ENCODE results near the gene SLC44A3. TPM values are rescaled to one million over a fixed set of nuclear protein-coding genes. Genes with fewer than 3 reads are reported as not detected.

Gene SLC44A3
- total RNA-seq, 1 donor from 2014 or later = 129 TPM

GRCh38 chr1:94798462-94798861, 21.7 kb upstream of the SLC44A3 start:
- TF ChIP-seq CTCF (IDR thresholded peaks at IDR 0.05; ENCODE audit: partially characterized antibody, unreplicated experiment) = no peak
- peaks cover 59% of the 10 kb centered on the region for H3K4me1 Mint-ChIP-seq (ENCODE audit: low read depth, unreplicated experiment)
- no peaks in the 10 kb centered on the region for H3K36me3 Mint-ChIP-seq (ENCODE audit: unreplicated experiment)
- peak overlapping the region; percentile 26 for H3K4me3 Mint-ChIP-seq (ENCODE audit: unreplicated experiment)
- peaks cover 3% of the 10 kb centered on the region for H3K27me3 Mint-ChIP-seq (ENCODE audit: unreplicated experiment)
- DNase-seq = no peak
- no peak overlapping the region for H3K27ac Mint-ChIP-seq (ENCODE audit: unreplicated experiment)
- H3K9me3 Mint-ChIP-seq (ENCODE audit: unreplicated experiment) = peaks cover 9% of the 10 kb centered on the region

- peaks cover 4% of the 10 kb centered on the region for H3K27me3 Mint-ChIP-seq (ENCODE audit: unreplicated experiment)
- H3K4me1 Mint-ChIP-seq (ENCODE audit: low read depth, unreplicated experiment) = peaks cover 66% of the 10 kb centered on the region
- DNase-seq = no peak
- H3K36me3 Mint-ChIP-seq (ENCODE audit: unreplicated experiment) = no peaks in the 10 kb centered on the region
- TF ChIP-seq CTCF (IDR thresholded peaks at IDR 0.05; ENCODE audit: partially characterized antibody, unreplicated experiment) = no peak
- no peak overlapping the region for H3K4me3 Mint-ChIP-seq (ENCODE audit: unreplicated experiment)
- H3K27ac Mint-ChIP-seq (ENCODE audit: unreplicated experiment) = no peak overlapping the region
- peaks cover 10% of the 10 kb centered on the region for H3K9me3 Mint-ChIP-seq (ENCODE audit: unreplicated experiment)
Observed at GRCh38 chr1:94799206-94799605, 21.0 kb upstream of the SLC44A3 start.

GRCh38 chr1:94801919-94802546, 18.1 kb upstream of the SLC44A3 start:
- H3K4me1 Mint-ChIP-seq (ENCODE audit: low read depth, unreplicated experiment) = peaks cover 69% of the 10 kb centered on the region

GRCh38 chr1:94803106-94803505, 17.1 kb upstream of the SLC44A3 start:
- no peak for DNase-seq
- H3K27me3 Mint-ChIP-seq (ENCODE audit: unreplicated experiment) = peaks cover 9% of the 10 kb centered on the region
- H3K27ac Mint-ChIP-seq (ENCODE audit: unreplicated experiment) = peak overlapping the region; percentile 93
- H3K4me1 Mint-ChIP-seq (ENCODE audit: low read depth, unreplicated experiment) = peaks cover 66% of the 10 kb centered on the region
- no peaks in the 10 kb centered on the region for H3K36me3 Mint-ChIP-seq (ENCODE audit: unreplicated experiment)
- H3K9me3 Mint-ChIP-seq (ENCODE audit: unreplicated experiment) = peaks cover 10% of the 10 kb centered on the region
- peak overlapping the region; percentile 55 for H3K4me3 Mint-ChIP-seq (ENCODE audit: unreplicated experiment)
- TF ChIP-seq CTCF (IDR thresholded peaks at IDR 0.05; ENCODE audit: partially characterized antibody, unreplicated experiment) = no peak

More at GRCh38 chr1:94801919-94802546, 18.1 kb upstream of the SLC44A3 start:
- DNase-seq = peak; percentile 78
- no peaks in the 10 kb centered on the region for H3K36me3 Mint-ChIP-seq (ENCODE audit: unreplicated experiment)
- peak overlapping the region; percentile 93 for H3K27ac Mint-ChIP-seq (ENCODE audit: unreplicated experiment)
- peaks cover 9% of the 10 kb centered on the region for H3K27me3 Mint-ChIP-seq (ENCODE audit: unreplicated experiment)
- peak; percentile 39 for TF ChIP-seq CTCF (IDR thresholded peaks at IDR 0.05; ENCODE audit: partially characterized antibody, unreplicated experiment)
- peaks cover 10% of the 10 kb centered on the region for H3K9me3 Mint-ChIP-seq (ENCODE audit: unreplicated experiment)
- H3K4me3 Mint-ChIP-seq (ENCODE audit: unreplicated experiment) = peak overlapping the region; percentile 71
